Endothelial cell of umbilical vein (primary cell): ENCODE measurements around the gene TMEM33. TPM values are rescaled to one million over a fixed set of nuclear protein-coding genes. Genes with fewer than 3 reads are reported as not detected.

Source experiments
- BruUV-seq: library from RNA; stranded (reverse); fragments of 400-500 nt; replicated peaks from 2 replicates; lab custom pipeline; 2021; lab: Mats Ljungman, UMichigan
- CTCF ChIA-PET: fragments of 300-600, 350-600 bp; sonication (Branson Sonifier 250); formaldehyde crosslinking; loops from one replicate; lab custom pipeline; 2021; ENCODE audit warnings: antibody characterized with exemption, inconsistent platforms; lab: Charles Lee
- POLR2A ChIA-PET: fragments of 300-600, 350-600 bp; sonication (Branson Sonifier 250); formaldehyde crosslinking; loops from one replicate; lab custom pipeline; 2021; ENCODE audit warnings: antibody characterized with exemption, inconsistent platforms; lab: Charles Lee
- DNase-seq: peaks from one replicate; pipeline ENCODE4 v3.0.0-alpha.2; 2011; ENCODE audit warnings: low read depth, low spot score
- FAIRE-seq: peaks from 2 replicates; lab custom pipeline; 2011; peaks lifted over from hg19 to GRCh38; lab: Jason Lieb, UNC
- H2AFZ ChIP-seq: 2 replicates; pipeline ENCODE4 v1.6.0; 2012; ENCODE audit warnings: low read depth, low read length, control low read depth, inconsistent platforms
- H3K27ac ChIP-seq: 2 replicates; pipeline ENCODE4 v1.5.1; 2011; ENCODE audit warnings: low read depth, mild to moderate bottlenecking, control low read depth, low read length, moderate library complexity; ENCODE audit not compliant: insufficient read depth
- H3K27me3 ChIP-seq, 2 experiments: 2 replicates each; pipeline versions ENCODE4 v1.6.0 to v1.6.1; 2011; ENCODE audit warnings: low read length in 2 of 2, mixed read lengths in 1 of 2; ENCODE audit not compliant: control insufficient read depth in 2 of 2, insufficient read depth in 2 of 2
- H3K36me3 ChIP-seq, 2 experiments: 2 replicates in 1 of 2; 3 replicates in 1 of 2; pipeline ENCODE4 v1.5.1; 2011; ENCODE audit warnings: low read length in 2 of 2, mild to moderate bottlenecking in 1 of 2, moderate library complexity in 1 of 2; ENCODE audit not compliant: control insufficient read depth in 2 of 2, insufficient read depth in 2 of 2; ENCODE audit errors: extremely low read depth in 1 of 2
- H3K4me1 ChIP-seq: 3 replicates; pipeline ENCODE4 v1.5.1; 2011; ENCODE audit warnings: mild to moderate bottlenecking, low read length; ENCODE audit not compliant: control insufficient read depth, insufficient read depth; ENCODE audit errors: extremely low read depth
- H3K4me2 ChIP-seq: 2 replicates; pipeline ENCODE4 v1.6.1; 2011; ENCODE audit warnings: low read length, control low read depth, mixed read lengths; ENCODE audit not compliant: insufficient read depth
- H3K4me3 ChIP-seq, 3 experiments: fragments of 200-600 bp in 1 of 3; sonication (generic), shearing (Covaris generic) in 1 of 3; replicated peaks in 1 of 3; 2 replicates each; pipeline ENCODE4 v1.5.1; 2011 to 2016; ENCODE audit warnings: control low read depth in 3 of 3, low read length in 3 of 3, mild to moderate bottlenecking in 2 of 3, inconsistent platforms in 1 of 3, low read depth in 1 of 3, moderate library complexity in 1 of 3; ENCODE audit not compliant: insufficient read depth in 1 of 3
- H3K79me2 ChIP-seq: 2 replicates; pipeline ENCODE4 v1.6.0; 2012; ENCODE audit warnings: low read length, inconsistent platforms; ENCODE audit not compliant: control insufficient read depth, insufficient read depth
- H3K9ac ChIP-seq: replicated peaks from 2 replicates; pipeline ENCODE3; 2011; ENCODE audit warnings: low read length, control low read depth; ENCODE audit not compliant: insufficient read depth; ENCODE audit errors: extremely low read depth
- H3K9me1 ChIP-seq: replicated peaks from 3 replicates; pipeline ENCODE4 v1.6.0; 2011; ENCODE audit warnings: mild to moderate bottlenecking, low read length; ENCODE audit not compliant: control insufficient read depth, insufficient read depth; ENCODE audit errors: extremely low read depth
- H3K9me3 ChIP-seq: replicated peaks from 2 replicates; pipeline ENCODE4 v1.5.1; 2012; ENCODE audit warnings: low read length, inconsistent platforms; ENCODE audit not compliant: control insufficient read depth, insufficient read depth
- H4K20me1 ChIP-seq: replicated peaks from 2 replicates; pipeline ENCODE3; 2011; ENCODE audit warnings: mild to moderate bottlenecking, low read length; ENCODE audit not compliant: control insufficient read depth, insufficient read depth; ENCODE audit errors: extremely low read depth
- CTCF ChIP-seq, 2 donors: IDR thresholded peaks; 1 replicate in 1 of 2; 2 replicates in 1 of 2; pipeline ENCODE4 v1.5.1; 2011; ENCODE audit warnings: low read length in 2 of 2, mild to moderate bottlenecking in 2 of 2, moderate library complexity in 2 of 2, control low read depth in 1 of 2, inconsistent platforms in 1 of 2, low read depth in 1 of 2; ENCODE audit not compliant: insufficient read depth in 1 of 2; ENCODE audit errors: extremely low read depth in 1 of 2
- EZH2 ChIP-seq: IDR thresholded peaks from 2 replicates; pipeline ENCODE4 v1.6.1; 2012; ENCODE audit warnings: borderline replicate concordance, low read depth, mild to moderate bottlenecking, moderate library complexity, low read length, inconsistent platforms; ENCODE audit not compliant: severe bottlenecking
- JUN ChIP-seq: IDR thresholded peaks from 2 replicates; pipeline ENCODE4 v1.6.1; 2011; ENCODE audit warnings: borderline replicate concordance, low read depth; ENCODE audit not compliant: insufficient read length, insufficient read depth
- dilution Hi-C: fragments of 300-500 bp; cut with MboI; formaldehyde crosslinking; loops from one replicate; pipeline ENCODE4 v1.15.0; 2019; ENCODE audit warnings: low sequenced_read_pairs; ENCODE audit not compliant: extremely low pct_ligation_motif_present
- intact Hi-C: fragments of 100-400 bp; cut with micrococcal nuclease; formaldehyde crosslinking; loops from one replicate; pipeline ENCODE4 v1.10.0; 2022
- polyA plus RNA-seq, 4 experiments: library from polyadenylated mRNA; depleted of rRNA in 3 of 4; stranded (reverse) in 3 of 4; unstranded in 1 of 4; fragments of >200 nt; gene quantifications; 2 replicates each; pipeline versions ENCODE4 v1.2.1 to v1.2.3, GENCODE V29; 2011 to 2012; ENCODE audit warnings: missing spikeins in 1 of 4
- total RNA-seq: library from RNA; stranded (reverse); gene quantifications from 2 replicates; pipeline ENCODE4 v1.2.3, GENCODE V29; 2021

TMEM33 gene
- total and polyA plus RNA-seq, 2 donors (not counting 3 experiments of a cell fraction or from before 2014, with no cell fraction given) = 52.9 to 60.1 TPM

GRCh38 chr4:41981456-41981855, 46.2 kb downstream of the TMEM33 start, which contains the start of gene DCAF4L1:
DCAF4L1 (plus strand) TSS chr4:41981756; CDS start chr4:41981793, 37 bp downstream.
- Histone ChIP-seq H3K9me1 (no peaks in the 10 kb centered on the region), H3K79me2 (no peaks in the 10 kb centered on the region), H3K9ac (no peak within 1 kb of the TSS), H3K4me3 (no peak within 1 kb of the TSS), H3K36me3 (no peaks in the 10 kb centered on the region), H4K20me1 (no peaks in the 10 kb centered on the region), H3K27ac (no peak within 1 kb of the TSS), H3K27me3 (no peaks in the 10 kb centered on the region), H3K4me2 (no peak within 1 kb of the TSS), H3K4me1 (no peaks in the 10 kb centered on the region), H3K9me3 (no peaks in the 10 kb centered on the region), H2AFZ (no peak within 1 kb of the TSS)
- no peak for DNase-seq
- BruUV-seq = no TSS peak
- CTCF ChIA-PET = no interaction called here
- POLR2A ChIA-PET = interaction anchor here (0.5 kb wide), 1 partner anchor 36 kb away, joined by 7 read pairs; no protein-coding TSS in a partner anchor
- intact Hi-C loops = no loop called here
- TF ChIP-seq JUN (no peak), EZH2 (no peak)
- no peak for FAIRE-seq
- dilution Hi-C loops = no loop called here

- H3K27ac ChIP-seq = no peak overlapping the region
- no peaks in the 10 kb centered on the region for H3K79me2 ChIP-seq
- no peak for FAIRE-seq
- H4K20me1 ChIP-seq = no peaks in the 10 kb centered on the region
- no peaks in the 10 kb centered on the region for H3K4me1 ChIP-seq
- H3K9ac ChIP-seq = no peak overlapping the region
- no peaks in the 10 kb centered on the region for H3K27me3 ChIP-seq
- H3K9me1 ChIP-seq = no peaks in the 10 kb centered on the region
- DNase-seq = no peak
- intact Hi-C loops = no loop called here
- H3K4me3 ChIP-seq = no peak overlapping the region
- no peaks in the 10 kb centered on the region for H3K36me3 ChIP-seq
- ChIA-PET CTCF (no interaction called here), POLR2A (no interaction called here)
- dilution Hi-C loops = no loop called here
- TF ChIP-seq CTCF (IDR thresholded peaks at IDR 0.05; ENCODE audit: extremely low read depth in 1 of 2, insufficient read depth in 1 of 2, low read depth in 1 of 2, low read length in 2 of 2) = no peak
- no TSS peak for BruUV-seq
- no peaks in the 10 kb centered on the region for H3K9me3 ChIP-seq
- H2AFZ ChIP-seq = no peak overlapping the region
- no peak overlapping the region for H3K4me2 ChIP-seq
These were observed 47.5 kb downstream of the TMEM33 start for GRCh38 chr4:41982716-41983115.
